HG03039 (cell line): ENCODE measurements around the gene INTS15.

ENCODE experiments used
- ATAC-seq: cut with Tn5 transposase; IDR thresholded peaks from one replicate; pipeline ENCODE4 v1.9.1; 2021; ENCODE audit warnings: mild to moderate bottlenecking, moderate library complexity; ENCODE audit not compliant: unreplicated experiment

INTS15 gene

DNA sequence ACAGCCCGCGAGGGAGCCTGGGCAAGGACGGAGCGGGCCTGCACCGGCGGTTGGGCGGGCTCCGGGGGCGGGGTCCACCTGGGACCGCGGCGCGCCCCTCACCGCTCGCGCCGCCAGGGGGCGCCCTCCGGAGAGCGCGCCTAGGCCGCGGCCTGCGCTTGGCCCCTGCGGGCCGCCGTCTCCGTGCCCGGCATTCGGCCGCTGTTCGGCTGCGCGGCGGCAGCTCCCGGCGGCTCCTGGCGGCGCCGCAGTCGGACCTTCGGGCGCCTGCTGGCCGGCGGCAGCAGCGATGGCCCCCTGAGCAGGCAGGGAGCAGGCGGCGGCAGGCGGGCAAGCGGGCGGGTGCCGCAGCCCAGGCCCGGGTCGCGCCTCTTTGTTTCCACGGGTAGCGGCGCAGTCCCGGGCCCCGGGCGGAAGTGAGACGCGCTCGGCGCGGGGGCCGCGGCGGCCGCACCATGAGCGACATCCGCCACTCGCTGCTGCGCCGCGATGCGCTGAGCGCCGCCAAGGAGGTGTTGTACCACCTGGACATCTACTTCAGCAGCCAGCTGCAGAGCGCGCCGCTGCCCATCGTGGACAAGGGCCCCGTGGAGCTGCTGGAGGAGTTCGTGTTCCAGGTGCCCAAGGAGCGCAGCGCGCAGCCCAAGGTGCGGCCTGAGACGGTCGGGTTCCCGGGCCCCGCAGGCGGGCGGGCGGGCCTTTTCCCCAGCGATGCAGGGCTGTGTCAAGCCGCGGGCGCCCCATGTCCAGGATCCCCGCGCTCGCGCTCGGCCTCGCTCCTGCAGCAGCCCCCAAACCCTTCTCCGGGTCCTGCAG is at the start of gene INTS15:
Gene INTS15, plus strand, starts transcription at position 193 of the 816 bp plus-strand sequence. Its CDS starts 263 bp downstream, at position 456.
- ATAC-seq = peak; percentile 83

DNA sequence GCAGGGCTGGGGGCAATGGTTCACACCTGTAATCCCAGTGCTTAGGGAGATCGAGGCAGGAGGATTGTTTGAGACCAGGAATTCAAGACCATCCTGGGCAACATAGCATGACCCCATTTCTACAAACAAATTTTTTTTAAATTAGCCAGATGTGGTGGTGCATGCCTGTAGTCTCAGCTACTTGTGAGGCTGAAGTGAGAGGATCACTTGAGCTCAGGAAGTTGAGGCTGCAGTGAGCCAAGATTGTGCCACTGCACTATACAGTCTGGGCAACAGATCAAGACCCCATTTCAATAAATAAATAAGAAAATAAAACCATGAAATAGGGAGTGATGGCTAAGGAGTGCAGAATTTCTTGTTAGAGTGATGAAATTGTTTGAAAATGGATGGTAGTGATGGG is 47.5 kb upstream of the INTS15 start:
- no peak for ATAC-seq

DNA sequence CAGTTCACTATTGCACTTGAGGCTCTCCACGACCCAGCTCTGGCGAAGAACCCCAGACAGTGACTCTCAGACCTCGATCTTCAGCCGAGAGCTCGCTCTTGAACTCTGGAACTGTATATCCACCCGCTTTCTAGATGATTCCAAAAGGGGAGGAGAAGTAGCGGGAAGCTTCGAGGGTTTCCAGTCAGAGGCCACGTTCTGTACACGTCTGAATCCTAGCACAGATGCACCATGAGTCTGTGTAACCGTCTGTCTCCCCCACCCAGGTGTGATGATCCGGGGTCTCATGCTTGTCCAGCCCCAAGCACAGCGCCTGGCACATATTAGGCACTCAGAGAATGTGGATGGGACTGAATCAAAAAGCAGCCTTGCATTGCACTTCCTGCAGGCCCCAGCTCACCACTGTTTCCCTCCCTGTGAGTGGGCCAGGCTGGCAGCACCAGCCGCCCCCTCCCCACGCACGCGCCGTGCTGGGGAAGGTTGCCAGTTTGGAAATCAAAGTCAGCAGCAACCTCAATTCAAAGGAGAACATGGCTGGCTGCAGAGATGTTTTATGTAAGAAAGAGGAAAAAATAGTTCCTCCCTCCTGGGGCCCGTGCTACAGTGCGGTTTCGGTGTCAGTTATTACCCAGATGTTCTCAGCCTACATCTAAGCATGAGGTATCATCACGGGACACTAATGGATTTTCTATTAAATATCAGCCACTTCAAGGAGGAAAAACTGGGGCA is 44.3 kb upstream of the INTS15 start:
- no peak for ATAC-seq

DNA sequence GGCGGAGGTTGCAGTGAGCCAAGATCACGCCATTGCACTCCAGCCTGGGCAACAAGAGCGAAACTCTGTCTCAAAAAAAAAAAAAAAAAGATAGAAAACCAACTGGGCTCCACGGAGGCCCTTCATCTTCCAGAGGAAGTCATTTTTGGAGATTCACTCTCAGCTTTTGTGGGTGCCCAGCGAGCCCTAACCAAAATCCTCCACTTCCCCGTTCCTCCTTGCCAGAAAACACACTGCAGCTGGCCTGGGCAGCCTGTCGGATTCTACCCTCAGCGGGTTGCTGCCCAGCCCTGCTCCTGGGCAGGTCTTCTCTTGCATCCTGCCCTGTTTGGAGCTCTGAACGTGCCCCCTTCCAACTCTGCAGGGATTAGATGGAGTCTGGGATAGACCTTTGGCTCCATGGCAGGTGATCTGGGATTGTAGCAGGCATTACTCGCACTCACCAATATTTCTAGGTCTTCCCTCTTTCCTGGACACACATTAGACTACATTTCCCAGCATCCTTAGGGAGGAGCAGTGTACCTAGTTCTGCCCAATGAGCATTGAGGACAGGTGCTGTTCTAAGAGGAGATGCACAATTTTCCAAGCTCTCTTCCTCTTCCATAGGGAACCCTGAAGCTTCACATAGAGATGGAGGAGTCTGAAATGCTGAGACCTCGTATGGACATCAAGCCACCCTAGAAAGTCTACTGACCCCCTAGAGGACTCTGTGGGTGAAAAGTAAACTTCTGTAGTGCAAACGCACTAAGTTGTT is 43.1 kb upstream of the INTS15 start:
- ATAC-seq = no peak

DNA sequence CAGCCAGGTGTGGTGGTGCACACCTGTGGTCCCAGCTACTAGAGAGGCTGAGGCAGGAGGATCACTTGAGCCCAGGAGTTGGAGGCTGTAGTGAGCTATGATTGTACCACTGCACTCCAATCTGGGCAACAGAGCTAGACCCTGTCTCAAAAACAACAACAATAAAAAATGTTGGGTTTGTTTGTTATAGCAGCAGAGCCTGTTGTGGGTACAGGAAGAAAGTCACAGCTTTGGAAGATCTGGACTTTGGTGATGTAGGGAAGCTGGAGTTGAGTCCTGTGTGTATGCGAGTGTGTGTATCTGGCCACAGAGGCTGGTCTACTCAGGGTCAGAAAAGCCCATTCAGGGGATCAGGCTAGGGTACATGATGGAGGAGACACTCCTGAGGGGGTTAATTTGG is 42.4 kb upstream of the INTS15 start:
- ATAC-seq = no peak

DNA sequence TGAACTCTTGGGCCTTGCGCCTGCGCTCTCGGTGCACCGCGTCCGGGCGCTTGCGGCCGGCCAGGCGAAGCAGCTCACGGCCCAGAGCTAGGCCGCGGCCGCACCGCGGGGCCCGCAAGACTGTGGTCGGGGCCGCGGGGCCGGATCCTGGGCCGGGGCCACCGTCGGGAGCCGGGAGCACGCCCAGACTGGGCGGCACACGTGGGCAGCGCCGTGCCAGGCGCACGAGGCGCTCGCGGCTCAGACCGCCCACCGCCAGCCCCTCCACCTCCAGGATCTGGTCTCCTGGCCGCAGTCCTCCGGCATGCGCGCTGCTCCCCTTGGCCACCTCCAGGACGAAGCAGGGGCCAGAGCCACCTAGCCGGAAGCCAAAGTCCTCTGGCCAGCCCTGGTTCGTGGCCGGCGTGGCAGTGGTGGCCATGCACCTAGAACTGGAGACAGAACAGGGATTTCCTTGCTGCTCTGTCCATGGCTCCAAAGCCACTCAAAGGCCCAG is 38.8 kb upstream of the INTS15 start, which contains the start of gene GRID2IP:
Gene GRID2IP, minus strand, starts transcription at position 446 of the 496 bp plus-strand sequence. Its CDS starts 25 bp downstream, at position 421.
- ATAC-seq = no peak

DNA sequence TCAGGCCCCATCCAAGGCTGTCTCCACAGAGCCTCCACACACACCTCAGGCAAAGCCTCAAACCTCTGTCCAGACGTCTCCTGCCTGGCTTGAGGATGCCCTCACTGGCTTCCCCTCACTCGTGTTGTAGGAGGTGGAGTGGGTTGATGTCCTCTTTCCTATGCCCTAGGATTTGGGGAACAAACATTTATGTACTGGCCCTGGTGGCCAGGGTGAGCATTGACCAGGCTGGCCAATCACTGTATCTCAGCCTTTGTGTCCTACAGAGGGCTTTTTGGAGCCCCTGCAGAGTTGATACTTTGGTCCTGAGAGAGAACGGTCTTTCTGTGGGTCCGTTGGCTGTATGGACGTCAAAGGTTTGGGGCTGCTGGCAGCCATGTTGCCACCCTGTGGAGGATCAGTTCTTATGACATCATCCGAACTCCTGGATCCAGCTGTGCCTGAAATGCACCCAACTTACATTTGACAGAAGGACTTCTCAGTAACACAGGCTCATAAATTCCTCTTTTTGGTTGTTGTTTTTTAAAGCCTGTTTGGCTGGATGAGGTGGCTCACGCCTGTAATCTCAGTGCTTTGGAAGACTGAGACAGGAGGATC is 36.3 kb upstream of the INTS15 start:
- no peak for ATAC-seq

DNA sequence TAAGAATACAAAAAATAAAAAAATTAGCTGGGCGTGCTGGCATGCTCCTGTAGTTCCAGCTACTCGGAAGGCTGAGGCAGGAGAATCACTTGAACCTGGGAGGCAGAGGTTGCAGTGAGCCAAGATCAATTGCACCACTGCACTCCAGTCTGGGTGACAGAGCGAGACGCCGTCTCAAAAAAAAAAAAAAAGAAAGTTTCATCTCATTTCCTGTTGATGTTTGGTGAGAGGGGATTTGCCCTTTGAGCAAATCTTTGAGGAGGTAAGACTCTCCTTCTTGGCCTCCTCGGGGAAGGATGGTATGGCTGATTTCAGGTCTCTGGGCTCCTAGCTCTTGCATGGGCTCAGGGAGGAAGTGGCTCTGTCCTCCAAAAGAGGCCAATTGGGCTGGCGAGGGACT is 35.0 kb upstream of the INTS15 start:
- no peak for ATAC-seq

DNA sequence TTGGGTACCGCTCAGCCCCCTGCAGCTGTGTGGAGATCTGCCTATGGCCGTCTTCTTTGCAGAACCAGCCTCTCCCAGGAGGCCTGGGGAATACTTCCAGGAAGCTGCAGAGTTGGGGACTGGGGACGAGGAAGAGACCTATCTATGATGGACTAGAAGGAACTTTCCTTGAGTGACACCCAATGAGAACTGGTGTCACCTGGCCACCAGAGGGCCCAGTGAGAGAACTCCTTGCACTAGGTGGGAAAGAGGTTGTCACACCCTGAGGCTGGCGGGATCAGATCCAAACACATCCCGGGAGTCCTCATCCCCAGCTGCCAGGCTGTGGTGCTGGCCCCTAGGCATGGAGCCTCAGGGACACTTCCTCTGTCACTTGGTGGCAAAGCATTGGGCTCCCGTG is 33.6 kb upstream of the INTS15 start:
- no peak for ATAC-seq

DNA sequence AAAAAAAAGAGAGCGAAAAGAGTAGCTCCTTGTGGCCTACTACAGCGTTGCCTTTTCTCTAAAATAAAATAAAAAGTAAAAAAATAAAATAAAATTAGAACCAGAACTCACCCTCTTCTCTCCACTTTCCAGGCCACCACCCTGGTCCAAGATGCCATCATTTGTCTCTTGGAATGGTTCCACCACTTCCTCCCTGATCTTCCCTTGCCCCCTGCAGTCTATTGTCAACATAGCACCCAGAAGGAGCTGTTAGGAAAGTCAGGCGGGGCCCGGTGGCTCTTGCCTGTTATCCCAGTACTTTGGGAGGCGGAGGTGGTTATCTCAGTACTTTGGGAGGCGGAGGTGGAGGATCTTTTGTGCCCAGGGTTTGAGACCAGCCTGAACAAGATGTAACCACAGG is 31.0 kb upstream of the INTS15 start:
- no peak for ATAC-seq

DNA sequence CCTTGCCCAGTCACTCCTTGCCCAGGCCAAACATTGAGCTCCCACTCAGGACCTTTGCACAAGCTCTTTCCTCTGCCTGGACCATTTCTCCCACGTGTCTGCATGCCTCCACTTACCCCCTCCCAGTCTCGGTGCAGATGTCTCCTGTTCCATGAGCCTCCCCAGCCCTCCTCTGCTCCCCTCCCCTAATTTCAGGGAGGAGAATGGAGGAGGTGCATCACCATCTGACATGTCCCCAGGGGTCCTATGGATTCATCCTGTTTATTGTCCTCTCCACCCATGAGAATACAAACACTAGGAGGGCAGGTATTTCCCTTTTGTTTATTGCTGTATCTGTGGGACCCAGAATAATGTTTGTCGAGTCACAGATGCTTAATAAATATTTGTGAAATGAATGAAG is 29.9 kb upstream of the INTS15 start:
- ATAC-seq = no peak

DNA sequence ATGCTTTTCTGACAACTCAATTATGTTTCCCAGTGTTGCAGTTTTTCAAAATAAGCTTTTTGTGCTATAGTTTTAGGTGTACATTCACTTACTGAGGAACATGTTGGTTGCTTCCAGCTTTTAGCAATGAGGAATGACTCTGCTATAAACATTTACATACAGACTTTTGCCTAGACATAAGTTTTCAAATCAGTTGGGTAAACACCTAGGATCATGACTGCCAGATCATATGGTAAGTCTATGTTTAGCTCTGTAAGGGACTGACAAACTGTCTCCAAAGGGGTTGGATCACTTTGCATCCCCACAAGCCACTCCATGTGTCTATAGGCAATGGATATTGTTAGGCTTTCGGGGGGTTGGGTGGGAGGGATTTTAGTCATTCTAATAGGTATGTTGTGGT is 27.7 kb upstream of the INTS15 start:
- no peak for ATAC-seq

DNA sequence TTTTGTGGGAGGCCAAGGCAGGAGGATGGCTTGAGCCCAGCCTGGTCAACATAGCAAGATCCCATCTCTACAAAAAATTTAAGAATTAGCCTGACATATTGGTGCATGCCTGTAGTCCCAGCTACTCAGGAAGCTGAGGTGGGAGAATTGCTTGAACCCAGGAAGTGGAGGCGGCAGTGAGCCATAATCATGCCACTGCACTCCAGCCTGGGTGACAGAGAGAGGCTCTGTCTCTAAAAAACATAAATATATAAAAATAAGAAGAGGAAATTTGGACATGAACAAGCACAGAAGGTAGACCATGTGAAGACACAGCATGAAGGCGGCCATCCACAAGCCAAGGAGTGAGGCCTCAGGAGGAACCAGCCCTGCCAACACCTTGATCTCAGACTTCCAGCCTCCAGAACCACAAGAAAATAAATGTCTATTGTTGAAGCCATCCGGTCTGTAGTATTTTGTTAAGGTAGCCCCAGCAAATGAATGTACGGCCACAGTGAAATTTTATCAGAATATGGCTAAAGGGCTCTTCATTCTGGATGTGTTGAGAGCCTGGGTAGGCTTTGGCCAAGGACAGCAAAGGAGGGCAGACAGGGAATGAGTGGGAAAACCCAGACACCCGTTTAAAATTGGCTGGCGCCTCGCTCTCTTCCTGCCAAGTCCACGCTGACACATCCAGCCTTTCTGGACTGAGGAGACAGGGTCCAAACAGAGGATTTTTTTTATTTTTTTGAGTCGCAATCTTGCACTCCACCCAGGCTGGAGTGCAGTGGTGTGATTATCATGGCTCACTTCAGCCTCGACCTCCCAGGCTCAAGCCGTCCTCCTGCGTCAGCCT is 25.7 kb upstream of the INTS15 start:
- ATAC-seq = no peak

DNA sequence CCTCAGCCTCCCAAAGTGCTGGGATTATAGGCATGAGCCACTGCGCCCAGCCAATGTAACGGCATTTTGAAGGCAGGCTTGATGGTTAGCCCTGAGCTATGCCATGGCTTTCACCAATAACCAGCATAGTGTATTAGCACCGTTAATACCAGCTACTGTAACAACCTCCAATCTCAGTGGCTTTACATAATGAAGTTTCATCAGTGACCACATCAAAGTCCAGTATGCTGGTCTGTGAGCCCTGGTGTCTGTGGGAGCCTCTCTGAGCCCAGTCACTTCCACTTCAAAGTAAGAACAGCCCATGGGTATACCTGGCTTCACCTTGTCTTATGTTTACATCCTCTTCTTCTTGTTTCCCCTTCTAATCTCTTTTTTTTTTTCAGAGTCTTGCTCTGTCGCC is 24.2 kb upstream of the INTS15 start:
- ATAC-seq = no peak

DNA sequence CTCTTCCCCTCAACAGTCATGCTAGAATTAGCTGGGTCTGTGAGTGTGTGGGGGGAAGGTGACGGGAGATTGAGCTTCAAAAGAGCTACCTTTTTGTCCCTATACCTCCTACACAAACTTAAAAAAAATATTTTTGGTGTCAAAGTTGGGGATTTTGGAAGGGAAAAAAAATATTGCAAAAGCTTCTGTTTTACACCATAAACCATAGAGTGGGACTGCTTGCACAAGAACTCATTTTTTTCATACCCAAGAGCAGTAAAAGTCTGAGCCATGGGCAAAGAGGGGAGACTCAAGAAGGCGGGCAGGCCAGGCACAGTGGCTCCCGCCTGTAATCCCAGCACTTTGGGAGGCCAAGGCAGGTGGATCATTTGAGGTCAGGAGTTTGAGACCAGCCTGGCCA is 21.9 kb upstream of the INTS15 start:
- no peak for ATAC-seq

DNA sequence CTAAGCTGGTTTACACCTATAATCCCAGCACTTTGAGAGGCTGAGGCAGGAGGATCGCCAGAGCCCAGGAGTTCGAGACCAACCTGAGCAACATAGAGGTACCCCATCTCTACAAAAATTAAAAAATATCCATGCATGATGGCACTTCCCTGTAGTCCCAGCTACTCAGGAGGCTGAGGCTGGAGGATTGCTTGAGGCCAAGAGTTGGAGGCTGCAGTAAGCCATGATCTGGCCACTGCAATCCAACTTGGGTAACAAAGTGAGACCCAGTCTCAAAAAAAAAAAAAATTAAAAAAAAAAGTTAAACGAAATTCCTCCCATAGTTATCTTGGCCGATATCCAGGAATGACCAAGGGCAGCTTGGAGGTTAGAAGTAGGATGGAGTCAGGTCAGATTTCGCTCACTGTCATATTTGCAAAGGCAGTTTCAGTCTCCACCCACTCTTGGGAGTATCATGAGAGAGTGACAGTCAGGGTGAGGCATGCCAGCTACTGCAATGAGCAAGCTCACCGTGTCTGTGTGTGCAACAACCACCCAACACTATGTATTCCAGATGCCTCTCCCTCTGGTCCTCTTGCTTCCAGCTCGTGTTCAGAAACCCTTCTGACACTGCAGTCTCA is 18.6 kb upstream of the INTS15 start:
- peak; percentile 56 for ATAC-seq

DNA sequence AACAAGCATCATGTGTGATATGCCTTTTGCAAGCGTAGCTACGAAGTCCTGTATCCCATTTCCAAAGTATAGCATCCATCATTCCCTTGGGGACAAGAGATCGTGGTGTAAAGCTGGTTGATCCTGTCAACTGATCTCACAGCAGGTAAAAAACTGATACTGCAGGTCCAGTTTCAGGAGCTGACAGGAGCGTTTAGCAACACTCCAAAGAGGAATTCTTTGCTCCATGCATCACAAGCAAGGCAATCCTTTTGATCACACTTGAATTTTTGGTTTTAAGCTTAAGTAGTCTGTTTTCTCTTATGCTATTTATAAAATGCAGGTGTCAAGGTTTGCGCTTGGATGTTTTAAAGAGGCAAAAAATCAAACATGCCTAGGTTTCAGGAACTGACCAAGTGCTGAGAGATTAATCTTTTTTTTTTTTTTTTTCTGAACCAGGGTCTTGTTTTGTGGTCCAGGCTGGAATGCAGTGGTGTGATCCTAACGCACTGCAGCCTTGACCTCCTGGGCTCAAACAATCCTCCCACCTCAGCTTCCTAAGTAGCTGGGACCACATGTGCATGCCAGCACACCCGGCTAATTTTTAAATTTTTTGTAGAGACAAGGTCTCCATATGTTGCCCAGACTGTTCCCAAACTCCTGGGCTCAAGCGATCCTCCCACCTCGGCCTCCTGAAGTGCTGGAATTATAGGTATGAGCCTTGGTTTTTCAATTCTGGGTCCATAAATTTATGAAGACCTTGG is 14.4 kb upstream of the INTS15 start:
- ATAC-seq = no peak

DNA sequence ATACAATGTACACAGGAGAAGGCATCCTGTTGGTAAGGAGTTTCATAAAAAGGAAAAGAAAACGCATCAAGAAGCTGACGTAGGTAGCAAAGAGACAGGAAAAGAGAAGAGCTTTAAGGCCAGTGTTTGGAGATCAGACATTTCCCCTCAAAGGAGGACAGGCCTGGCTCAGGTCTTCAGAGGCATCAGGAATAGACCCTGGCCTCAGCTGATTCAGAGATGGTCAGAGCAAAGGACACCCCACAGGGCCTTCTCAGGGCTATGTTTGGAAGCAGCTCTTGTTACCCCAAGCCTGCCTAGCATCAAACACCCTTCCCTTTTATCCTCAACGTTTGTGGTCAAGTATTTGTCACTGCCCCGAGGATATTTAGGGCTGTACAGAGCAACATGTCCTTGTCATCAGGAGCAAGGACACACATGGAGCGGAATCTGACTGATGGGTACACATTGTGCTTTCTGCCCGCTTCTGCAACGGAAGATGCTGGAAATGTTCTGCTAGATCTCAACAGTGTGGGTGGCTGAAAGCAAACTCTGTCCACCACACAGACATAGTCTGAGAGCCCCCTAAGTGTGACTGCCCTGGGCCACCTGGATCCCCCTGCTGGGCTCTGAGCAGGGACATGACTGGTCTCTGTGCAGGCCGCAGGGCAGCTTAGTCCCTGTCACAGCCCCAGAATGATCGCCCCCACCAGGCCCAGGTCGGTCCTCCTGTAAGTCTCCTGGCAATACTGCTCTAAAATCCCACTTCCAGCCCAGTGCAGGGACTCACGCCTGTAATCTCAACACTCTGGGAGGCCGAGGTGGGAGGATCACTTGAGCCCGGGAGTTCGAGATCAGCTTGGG is 13.6 kb upstream of the INTS15 start:
- ATAC-seq = no peak
